HepG2 (cell line): ENCODE results near the gene IGDCC3. TPM values are rescaled to one million over a fixed set of nuclear protein-coding genes. Genes with fewer than 3 reads are reported as not detected.

Experiments used
- BORCS8-MEF2B ChIP-seq: sonication (generic); formaldehyde crosslinking; IDR thresholded peaks from 2 replicates; pipeline ENCODE4 v1.8.0; 2022; ENCODE audit warnings: mild to moderate bottlenecking, missing genetic modification reagents
- HOXA3 ChIP-seq: sonication (generic); formaldehyde crosslinking; IDR thresholded peaks from 2 replicates; pipeline ENCODE4 v1.5.0; 2020; ENCODE audit warnings: missing genetic modification reagents
- PPARG ChIP-seq: conservative IDR thresholded peaks from 2 replicates; pipeline ENCODE4 v1.6.1; 2016; ENCODE audit warnings: missing biosample characterization, missing genetic modification reagents
- SIN3B ChIP-seq: fragments of 150-350 bp; IDR thresholded peaks from 2 replicates; pipeline ENCODE4 v1.6.1; 2014; ENCODE audit warnings: low read length
- SOX5 ChIP-seq: IDR thresholded peaks from 2 replicates; pipeline ENCODE4 v1.6.1; 2016; ENCODE audit warnings: borderline replicate concordance
- SPEN ChIP-seq: sonication (generic); formaldehyde crosslinking; IDR thresholded peaks from 2 replicates; pipeline ENCODE4 v1.5.1; 2020; ENCODE audit warnings: low read depth, mild to moderate bottlenecking, missing genetic modification reagents
- TCF7L2 ChIP-seq: IDR thresholded peaks from 2 replicates; pipeline ENCODE4 v1.6.1; 2011; ENCODE audit warnings: mild to moderate bottlenecking, low read depth, low read length, moderate library complexity
- TFDP1 ChIP-seq: IDR thresholded peaks from 2 replicates; pipeline ENCODE4 v1.6.1; 2016; ENCODE audit warnings: missing compliant biosample characterization, missing genetic modification reagents, borderline replicate concordance
- ZC3H4 ChIP-seq: sonication (generic); formaldehyde crosslinking; IDR thresholded peaks from 2 replicates; pipeline ENCODE4 v1.4.0; 2020; ENCODE audit warnings: missing genetic modification reagents, borderline replicate concordance
- ZFYVE20 ChIP-seq: sonication (generic); formaldehyde crosslinking; IDR thresholded peaks from 2 replicates; pipeline ENCODE4 v1.8.0; 2023; ENCODE audit warnings: low read depth, mild to moderate bottlenecking, moderate library complexity, missing genetic modification reagents, borderline replicate concordance
- ZNF263 ChIP-seq: sonication (generic); formaldehyde crosslinking; IDR thresholded peaks from 2 replicates; pipeline ENCODE4 v1.4.0; 2020; ENCODE audit warnings: missing genetic modification reagents
- ZNF687 ChIP-seq: sonication (generic); formaldehyde crosslinking; IDR thresholded peaks from 2 replicates; pipeline ENCODE4 v1.5.1; 2020; ENCODE audit warnings: mild to moderate bottlenecking, missing genetic modification reagents, moderate library complexity
- ZNF724P ChIP-seq: sonication (generic); formaldehyde crosslinking; IDR thresholded peaks from 2 replicates; pipeline ENCODE4 v1.8.0; 2022; ENCODE audit warnings: missing genetic modification reagents, borderline replicate concordance
- ZNF770 ChIP-seq: sonication (generic); formaldehyde crosslinking; IDR thresholded peaks from 2 replicates; pipeline ENCODE4 v1.5.0; 2020; ENCODE audit warnings: mild to moderate bottlenecking, missing genetic modification reagents
- ZNF879 ChIP-seq: sonication (generic); formaldehyde crosslinking; IDR thresholded peaks from 2 replicates; pipeline ENCODE4 v1.8.1; 2023; ENCODE audit warnings: missing genetic modification reagents
- polyA plus RNA-seq, 8 experiments: library from polyadenylated mRNA; depleted of rRNA in 3 of 8; stranded (reverse) in 7 of 8; unstranded in 1 of 8; fragments of >200 nt; fragmentation: Illumina TruSeq in 4 of 8; extraction: Trizol in 4 of 8; gene quantifications; 2 replicates each; pipeline versions ENCODE4 v1.2.1 to v1.2.3, GENCODE V29; 2011 to 2016; ENCODE audit warnings: low read depth in 4 of 8, missing spikeins in 1 of 8, mixed read lengths in 1 of 8; ENCODE audit not compliant: insufficient read depth in 1 of 8
- total RNA-seq, 5 experiments: library from RNA; depleted of rRNA; stranded (reverse); fragments of >200 nt; fragmentation: Illumina TruSeq; extraction: Trizol; gene quantifications; 2 replicates each; pipeline ENCODE4 v1.2.3, GENCODE V29; 2016; ENCODE audit warnings: low read depth in 1 of 5
- TF ChIP-seq, protein P1 (sequence below): IDR thresholded peaks from 2 replicates; pipeline ENCODE4 v1.6.1; 2016

Gene IGDCC3
- total and polyA plus RNA-seq, 2 of the 13 experiments (the other 11 are each of a cell fraction or from before 2014, with no cell fraction given), result 30.1 to 51.8 TPM

GRCh38 chr15:65303687-65304380 lies 74.0 kb downstream of the IGDCC3 start (continued):
- TF ChIP-seq TFDP1 (CRISPR knock-in tag) (peak; percentile 84; the same call in 1 of the 2 replicates), ZNF724P (CRISPR knock-in tag) (no peak), ZC3H4 (no peak), ZNF770 (CRISPR knock-in tag) (peak; percentile 86; the same call in 1 of the 2 replicates), SIN3B (no peak), TCF7L2 (no peak), HOXA3 (CRISPR knock-in tag) (0 out of 2 replicates have a peak, but pooled peaks have one; percentile 13), ZNF687 (peak; percentile 33; the same call in 1 of the 2 replicates), ZFYVE20 (CRISPR knock-in tag) (no peak), SOX5 (CRISPR knock-in tag) (0 out of 2 replicates have a peak, but pooled peaks have one; percentile 12), ZNF879 (CRISPR knock-in tag) (no peak), ZNF263 (CRISPR knock-in tag) (peak; percentile 23; the same call in 1 of the 2 replicates), PPARG (CRISPR knock-in tag) (no peak), SPEN (CRISPR knock-in tag) (peak; percentile 39; the same call in 1 of the 2 replicates), BORCS8-MEF2B (CRISPR knock-in tag) (0 out of 2 replicates have a peak, but pooled peaks have one; percentile 40)
- TF ChIP-seq, protein P1, sequence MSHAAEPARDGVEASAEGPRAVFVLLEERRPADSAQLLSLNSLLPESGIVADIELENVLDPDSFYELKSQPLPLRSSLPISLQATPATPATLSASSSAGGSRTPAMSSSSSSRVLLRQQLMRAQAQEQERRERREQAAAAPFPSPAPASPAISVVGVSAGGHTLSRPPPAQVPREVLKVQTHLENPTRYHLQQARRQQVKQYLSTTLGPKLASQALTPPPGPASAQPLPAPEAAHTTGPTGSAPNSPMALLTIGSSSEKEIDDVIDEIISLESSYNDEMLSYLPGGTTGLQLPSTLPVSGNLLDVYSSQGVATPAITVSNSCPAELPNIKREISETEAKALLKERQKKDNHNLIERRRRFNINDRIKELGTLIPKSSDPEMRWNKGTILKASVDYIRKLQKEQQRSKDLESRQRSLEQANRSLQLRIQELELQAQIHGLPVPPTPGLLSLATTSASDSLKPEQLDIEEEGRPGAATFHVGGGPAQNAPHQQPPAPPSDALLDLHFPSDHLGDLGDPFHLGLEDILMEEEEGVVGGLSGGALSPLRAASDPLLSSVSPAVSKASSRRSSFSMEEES (CRISPR knock-in tag), result peak; percentile 47; the same call in 1 of the 2 replicates
